Panc1 (cell line): Measurements from ENCODE around the gene TENT4B.

ENCODE experiments used
- POLR2AphosphoS5 ChIP-seq: IDR thresholded peaks from 2 replicates; pipeline ENCODE4 v1.6.1; 2012; ENCODE audit warnings: mild to moderate bottlenecking, low read depth, low read length, moderate library complexity
- TF ChIP-seq, protein P1 (sequence below), 2 experiments: IDR thresholded peaks; 2 replicates each; pipeline ENCODE4 v1.6.1; 2011 to 2012; ENCODE audit warnings: low read depth in 2 of 2, control low read depth in 1 of 2, low read length in 1 of 2, mild to moderate bottlenecking in 1 of 2, moderate library complexity in 1 of 2; ENCODE audit not compliant: insufficient read depth in 1 of 2
- TF ChIP-seq, protein P2 (sequence below): fragments of 450-650 bp; IDR thresholded peaks from 2 replicates; pipeline ENCODE4 v1.5.1; 2017; ENCODE audit warnings: mild to moderate bottlenecking

DNA sequence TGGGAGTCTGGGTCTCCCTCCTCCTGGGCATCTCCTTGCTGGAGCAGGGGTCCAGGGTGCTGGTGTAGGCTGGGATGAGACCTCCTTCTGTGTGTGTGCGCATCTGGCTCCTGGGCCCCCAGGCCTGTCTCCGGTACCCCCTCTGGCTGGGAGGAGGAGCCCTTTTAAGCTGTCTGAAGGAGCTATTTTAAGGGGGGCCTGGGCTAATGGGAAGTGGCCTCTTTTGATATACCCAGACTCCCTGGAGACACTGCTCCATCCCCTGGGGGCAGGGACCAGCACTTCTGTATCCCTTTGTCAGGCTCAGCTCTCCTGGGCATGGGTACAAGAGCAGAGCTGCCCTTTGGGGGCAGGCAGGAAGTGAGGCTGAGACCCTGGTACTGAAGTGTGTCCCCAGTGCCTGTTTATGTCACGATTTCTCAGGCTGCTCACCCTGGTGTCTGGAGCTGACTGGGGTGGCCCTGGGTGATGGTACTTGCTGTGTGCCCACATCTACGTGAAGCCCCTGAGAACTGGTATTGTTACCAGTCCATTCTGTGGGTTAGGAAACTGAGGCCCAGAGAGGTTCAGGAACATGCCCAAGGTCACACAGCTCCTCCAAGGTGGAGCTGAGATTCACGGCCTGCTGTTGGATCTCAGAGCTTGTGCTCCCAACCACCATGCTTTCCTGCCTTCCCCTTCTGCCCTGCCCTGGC is 119.7 kb downstream of the TENT4B start:
- TF ChIP-seq, protein P1, sequence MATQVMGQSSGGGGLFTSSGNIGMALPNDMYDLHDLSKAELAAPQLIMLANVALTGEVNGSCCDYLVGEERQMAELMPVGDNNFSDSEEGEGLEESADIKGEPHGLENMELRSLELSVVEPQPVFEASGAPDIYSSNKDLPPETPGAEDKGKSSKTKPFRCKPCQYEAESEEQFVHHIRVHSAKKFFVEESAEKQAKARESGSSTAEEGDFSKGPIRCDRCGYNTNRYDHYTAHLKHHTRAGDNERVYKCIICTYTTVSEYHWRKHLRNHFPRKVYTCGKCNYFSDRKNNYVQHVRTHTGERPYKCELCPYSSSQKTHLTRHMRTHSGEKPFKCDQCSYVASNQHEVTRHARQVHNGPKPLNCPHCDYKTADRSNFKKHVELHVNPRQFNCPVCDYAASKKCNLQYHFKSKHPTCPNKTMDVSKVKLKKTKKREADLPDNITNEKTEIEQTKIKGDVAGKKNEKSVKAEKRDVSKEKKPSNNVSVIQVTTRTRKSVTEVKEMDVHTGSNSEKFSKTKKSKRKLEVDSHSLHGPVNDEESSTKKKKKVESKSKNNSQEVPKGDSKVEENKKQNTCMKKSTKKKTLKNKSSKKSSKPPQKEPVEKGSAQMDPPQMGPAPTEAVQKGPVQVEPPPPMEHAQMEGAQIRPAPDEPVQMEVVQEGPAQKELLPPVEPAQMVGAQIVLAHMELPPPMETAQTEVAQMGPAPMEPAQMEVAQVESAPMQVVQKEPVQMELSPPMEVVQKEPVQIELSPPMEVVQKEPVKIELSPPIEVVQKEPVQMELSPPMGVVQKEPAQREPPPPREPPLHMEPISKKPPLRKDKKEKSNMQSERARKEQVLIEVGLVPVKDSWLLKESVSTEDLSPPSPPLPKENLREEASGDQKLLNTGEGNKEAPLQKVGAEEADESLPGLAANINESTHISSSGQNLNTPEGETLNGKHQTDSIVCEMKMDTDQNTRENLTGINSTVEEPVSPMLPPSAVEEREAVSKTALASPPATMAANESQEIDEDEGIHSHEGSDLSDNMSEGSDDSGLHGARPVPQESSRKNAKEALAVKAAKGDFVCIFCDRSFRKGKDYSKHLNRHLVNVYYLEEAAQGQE (IDR thresholded peaks at IDR 0.05; ENCODE audit: insufficient read depth in 1 of 2, low read depth in 2 of 2, low read length in 1 of 2): no peak
- TF ChIP-seq POLR2AphosphoS5: no peak
- TF ChIP-seq, protein P2, sequence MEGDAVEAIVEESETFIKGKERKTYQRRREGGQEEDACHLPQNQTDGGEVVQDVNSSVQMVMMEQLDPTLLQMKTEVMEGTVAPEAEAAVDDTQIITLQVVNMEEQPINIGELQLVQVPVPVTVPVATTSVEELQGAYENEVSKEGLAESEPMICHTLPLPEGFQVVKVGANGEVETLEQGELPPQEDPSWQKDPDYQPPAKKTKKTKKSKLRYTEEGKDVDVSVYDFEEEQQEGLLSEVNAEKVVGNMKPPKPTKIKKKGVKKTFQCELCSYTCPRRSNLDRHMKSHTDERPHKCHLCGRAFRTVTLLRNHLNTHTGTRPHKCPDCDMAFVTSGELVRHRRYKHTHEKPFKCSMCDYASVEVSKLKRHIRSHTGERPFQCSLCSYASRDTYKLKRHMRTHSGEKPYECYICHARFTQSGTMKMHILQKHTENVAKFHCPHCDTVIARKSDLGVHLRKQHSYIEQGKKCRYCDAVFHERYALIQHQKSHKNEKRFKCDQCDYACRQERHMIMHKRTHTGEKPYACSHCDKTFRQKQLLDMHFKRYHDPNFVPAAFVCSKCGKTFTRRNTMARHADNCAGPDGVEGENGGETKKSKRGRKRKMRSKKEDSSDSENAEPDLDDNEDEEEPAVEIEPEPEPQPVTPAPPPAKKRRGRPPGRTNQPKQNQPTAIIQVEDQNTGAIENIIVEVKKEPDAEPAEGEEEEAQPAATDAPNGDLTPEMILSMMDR: no peak
